PC-9 (cell line): ENCODE measurements around the gene EYA3.

ENCODE experiments used
- EZH2 ChIP-seq: fragments of 200-600 bp; sonication (generic); IDR thresholded peaks from 2 replicates; pipeline ENCODE4 v1.8.0; 2017; ENCODE audit warnings: antibody characterized with exemption, low read depth
- TF ChIP-seq, protein P1 (sequence below): fragments of 200-600 bp; sonication (generic); conservative IDR thresholded peaks from 2 replicates; pipeline ENCODE4 v1.6.1; 2017; ENCODE audit warnings: mixed run types, antibody characterized with exemption, mild to moderate bottlenecking, moderate library complexity

DNA sequence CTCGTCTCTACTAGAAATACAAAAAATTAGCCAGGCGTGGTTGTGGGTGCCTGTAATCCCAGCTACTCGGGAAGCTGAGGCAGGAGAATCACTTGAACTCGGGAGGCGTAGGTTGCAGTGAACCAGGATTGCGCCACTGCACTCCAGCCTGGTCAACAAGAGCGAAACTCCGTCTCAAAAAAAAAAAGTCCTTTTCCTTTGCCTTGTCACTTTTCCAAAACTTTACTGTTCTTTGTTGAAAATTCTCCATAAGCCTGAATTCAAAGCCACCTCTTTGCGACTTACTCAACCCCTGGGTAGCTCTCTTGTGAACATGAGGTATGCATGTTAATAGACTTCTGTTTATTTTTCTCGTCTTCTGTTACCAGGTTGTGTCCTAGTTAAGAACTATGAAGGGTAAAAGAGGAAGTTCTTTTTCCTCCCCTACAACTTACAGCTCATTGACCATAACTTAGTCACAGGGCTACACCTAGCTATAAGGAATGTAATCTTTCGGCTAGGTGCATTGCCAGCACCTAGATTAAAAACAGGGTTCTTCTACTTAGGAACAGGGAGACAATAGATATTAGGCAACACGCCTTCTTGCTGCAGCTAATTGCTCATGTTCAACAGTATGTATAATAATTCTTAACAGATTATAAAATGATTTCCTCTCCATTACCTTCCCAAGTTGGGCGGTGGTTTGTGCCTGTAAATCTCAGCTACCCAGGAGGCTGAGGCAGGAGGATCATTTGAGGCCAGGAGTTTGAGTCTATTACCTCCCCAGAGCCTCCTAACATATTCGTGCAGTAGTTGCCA lies 47.2 kb upstream of the EYA3 start:
- TF ChIP-seq, protein P1, sequence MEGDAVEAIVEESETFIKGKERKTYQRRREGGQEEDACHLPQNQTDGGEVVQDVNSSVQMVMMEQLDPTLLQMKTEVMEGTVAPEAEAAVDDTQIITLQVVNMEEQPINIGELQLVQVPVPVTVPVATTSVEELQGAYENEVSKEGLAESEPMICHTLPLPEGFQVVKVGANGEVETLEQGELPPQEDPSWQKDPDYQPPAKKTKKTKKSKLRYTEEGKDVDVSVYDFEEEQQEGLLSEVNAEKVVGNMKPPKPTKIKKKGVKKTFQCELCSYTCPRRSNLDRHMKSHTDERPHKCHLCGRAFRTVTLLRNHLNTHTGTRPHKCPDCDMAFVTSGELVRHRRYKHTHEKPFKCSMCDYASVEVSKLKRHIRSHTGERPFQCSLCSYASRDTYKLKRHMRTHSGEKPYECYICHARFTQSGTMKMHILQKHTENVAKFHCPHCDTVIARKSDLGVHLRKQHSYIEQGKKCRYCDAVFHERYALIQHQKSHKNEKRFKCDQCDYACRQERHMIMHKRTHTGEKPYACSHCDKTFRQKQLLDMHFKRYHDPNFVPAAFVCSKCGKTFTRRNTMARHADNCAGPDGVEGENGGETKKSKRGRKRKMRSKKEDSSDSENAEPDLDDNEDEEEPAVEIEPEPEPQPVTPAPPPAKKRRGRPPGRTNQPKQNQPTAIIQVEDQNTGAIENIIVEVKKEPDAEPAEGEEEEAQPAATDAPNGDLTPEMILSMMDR = no peak
- no peak for TF ChIP-seq EZH2
